CD4-positive, alpha-beta T cell (primary cell): ENCODE results near the gene ING3. TPM values are rescaled to one million over a fixed set of nuclear protein-coding genes. Genes with fewer than 3 reads are reported as not detected.

Source experiments
- ATAC-seq: fragments of 200-7000 bp; cut with Tn5 transposase; one replicate; pipeline ENCODE4 v1.10.0; 2022; ENCODE audit warnings: mild to moderate bottlenecking; ENCODE audit not compliant: poor library complexity
- CTCF ChIA-PET: fragments of 350-600 bp; sonication (Branson Sonifier 250); formaldehyde crosslinking; loops from one replicate; lab custom pipeline; 2021; ENCODE audit warnings: antibody characterized with exemption, inconsistent platforms; lab: Charles Lee
- POLR2A ChIA-PET: fragments of 350-600 bp; sonication (Branson Sonifier 250); formaldehyde crosslinking; loops from one replicate; lab custom pipeline; 2021; ENCODE audit warnings: antibody characterized with exemption, inconsistent platforms; lab: Charles Lee
- DNase-seq, 14 experiments: peaks; one replicate each; pipeline ENCODE4 v3.0.0-alpha.2; 2013 to 2020; ENCODE audit warnings: mixed read lengths in 2 of 14
- H3K27ac ChIP-seq, 2 donors: one replicate each; pipeline versions ENCODE4 v1.5.1 to v1.7.0; 2013; ENCODE audit warnings: low read length in 2 of 2, low read depth in 1 of 2, mild to moderate bottlenecking in 1 of 2
- H3K27me3 ChIP-seq, 2 experiments: 1 replicate in 1 of 2; 2 replicates in 1 of 2; pipeline versions ENCODE4 v1.6.1 to v1.7.0; 2013; ENCODE audit warnings: low read length in 2 of 2, control low read depth in 1 of 2, mild to moderate bottlenecking in 1 of 2, moderate library complexity in 1 of 2; ENCODE audit not compliant: insufficient read depth in 2 of 2, control insufficient read depth in 1 of 2
- H3K36me3 ChIP-seq: one replicate; pipeline ENCODE4 v1.6.1; 2013; ENCODE audit warnings: low read length, control low read depth; ENCODE audit not compliant: insufficient read depth
- H3K4me1 ChIP-seq: one replicate; pipeline ENCODE4 v1.6.1; 2013; ENCODE audit warnings: low read length, control low read depth; ENCODE audit not compliant: insufficient read depth
- H3K4me3 ChIP-seq: one replicate; pipeline ENCODE4 v1.5.1; 2013; ENCODE audit warnings: mild to moderate bottlenecking, low read length, moderate library complexity
- H3K9me3 ChIP-seq, 2 experiments: 1 replicate in 1 of 2; 2 replicates in 1 of 2; pipeline versions ENCODE4 v1.6.1 to v1.7.0; 2013; ENCODE audit warnings: low read length in 2 of 2, mild to moderate bottlenecking in 2 of 2, control low read depth in 1 of 2, moderate library complexity in 1 of 2; ENCODE audit not compliant: control insufficient read depth in 1 of 2, insufficient read depth in 1 of 2
- H3K27ac Mint-ChIP-seq: one replicate; pipeline ENCODE4 v1.8.0; 2020; ENCODE audit warnings: mixed read lengths
- H3K27me3 Mint-ChIP-seq: one replicate; pipeline ENCODE4 v1.8.0; 2021; ENCODE audit warnings: mixed read lengths
- H3K36me3 Mint-ChIP-seq: one replicate; pipeline ENCODE4 v1.8.0; 2021; ENCODE audit warnings: low read depth, mixed read lengths
- H3K4me1 Mint-ChIP-seq: one replicate; pipeline ENCODE4 v1.8.0; 2021; ENCODE audit warnings: low read depth, mixed read lengths
- H3K4me3 Mint-ChIP-seq: one replicate; pipeline ENCODE4 v1.8.0; 2020; ENCODE audit warnings: mild to moderate bottlenecking, mixed read lengths
- H3K9me3 Mint-ChIP-seq: one replicate; pipeline ENCODE4 v1.8.0; 2020; ENCODE audit warnings: mixed read lengths
- CTCF ChIP-seq: fragments of 200-600 bp; IDR thresholded peaks from one replicate; pipeline ENCODE4 v1.8.0; 2022; ENCODE audit warnings: antibody characterized with exemption, mild to moderate bottlenecking
- intact Hi-C, 2 experiments: fragments of 100-400 bp; cut with DNase I in 1 of 2; cut with micrococcal nuclease in 1 of 2; formaldehyde crosslinking; loops; one replicate each; pipeline versions ENCODE4 v1.15.1 to v1.9.0; 2023 to 2025; cut with DNase I, micrococcal nuclease
- total RNA-seq, 174 experiments: library from RNA in 2 of 174; stranded (reverse) in 2 of 174; gene quantifications; one replicate each; pipeline ENCODE4 v1.2.3 and lab custom pipeline; 2021 to 2026

ING3 gene
- total RNA-seq, 2 experiments from 2014 or later, result 37.9 to 39.3 TPM

- Mint-ChIP-seq H3K27me3 (peaks cover 28% of the 10 kb centered on the region), H3K4me3 (no peak overlapping the region), H3K4me1 (peaks cover 41% of the 10 kb centered on the region), H3K36me3 (no peaks in the 10 kb centered on the region), H3K9me3 (no peaks in the 10 kb centered on the region), H3K27ac (no peak overlapping the region)
- ChIA-PET CTCF (no interaction called here), POLR2A (no interaction called here)
- DNase-seq (no peak), ATAC-seq (no peak)
- Histone ChIP-seq H3K4me1 (peaks cover 13% of the 10 kb centered on the region), H3K4me3 (no peak overlapping the region), H3K36me3 (no peaks in the 10 kb centered on the region), H3K27me3 (peaks cover 5 to 23% of the 10 kb centered on the region in 2 experiments), H3K9me3 (no peaks in the 10 kb centered on the region), H3K27ac (no peak overlapping the region)
- intact Hi-C loops, result no loop called here
- no peak for TF ChIP-seq CTCF
These were observed 44.2 kb downstream of the ING3 start for GRCh38 chr7:120994512-120995410.

- Histone ChIP-seq H3K4me3 (no peak overlapping the region), H3K4me1 (peaks cover 13% of the 10 kb centered on the region), H3K9me3 (no peaks in the 10 kb centered on the region), H3K27ac (no peak overlapping the region), H3K36me3 (no peaks in the 10 kb centered on the region), H3K27me3 (peaks cover 2 to 16% of the 10 kb centered on the region in 2 experiments)
- H3K27me3 Mint-ChIP-seq, result peaks cover 19% of the 10 kb centered on the region
- ChIA-PET POLR2A (interaction anchor here (0.7 to 1.3 kb wide), 4 partner anchors 9 to 85 kb away, joined by 5 to 8 read pairs (median 6); partner anchors contain the start of gene ING3), CTCF (no interaction called here)
- intact Hi-C loops, result no loop called here
- TF ChIP-seq CTCF, result no peak
- peaks cover 44% of the 10 kb centered on the region for H3K4me1 Mint-ChIP-seq
- no peaks in the 10 kb centered on the region for H3K9me3 Mint-ChIP-seq
- no peak for ATAC-seq
- H3K4me3 Mint-ChIP-seq, result no peak overlapping the region
- no peak overlapping the region for H3K27ac Mint-ChIP-seq
- no peak for DNase-seq
- H3K36me3 Mint-ChIP-seq, result no peaks in the 10 kb centered on the region
These were observed 45.1 kb downstream of the ING3 start for GRCh38 chr7:120995654-120996053.

- peaks cover 13% of the 10 kb centered on the region for H3K4me1 ChIP-seq
- no peak overlapping the region for H3K4me3 ChIP-seq
- H3K4me3 Mint-ChIP-seq, result no peak overlapping the region
- ATAC-seq, result peak; percentile 89
- peaks cover 14% of the 10 kb centered on the region for H3K27me3 Mint-ChIP-seq
- no peaks in the 10 kb centered on the region for H3K36me3 ChIP-seq
- no peak overlapping the region for H3K27ac ChIP-seq
- H3K27ac Mint-ChIP-seq, result no peak overlapping the region
- ChIA-PET POLR2A (interaction anchor here (0.5 to 1.3 kb wide), 5 partner anchors 9 to 85 kb away, joined by 4 to 8 read pairs (median 6); partner anchors contain the start of gene ING3), CTCF (interaction anchor here (1.6 kb wide), 1 partner anchor 9 kb away, joined by 5 read pairs; no protein-coding TSS in a partner anchor)
- peaks cover 0 to 9% of the 10 kb centered on the region in 2 experiments for H3K27me3 ChIP-seq
- intact Hi-C loops, result no loop called here
- no peaks in the 10 kb centered on the region for H3K9me3 ChIP-seq
- no peaks in the 10 kb centered on the region for H3K36me3 Mint-ChIP-seq
- peaks cover 44% of the 10 kb centered on the region for H3K4me1 Mint-ChIP-seq
- H3K9me3 Mint-ChIP-seq, result no peaks in the 10 kb centered on the region
- no peak for TF ChIP-seq CTCF
- peak in 13 of 14 experiments; percentile 19 to 79 (median 52) for DNase-seq
These were observed 45.9 kb downstream of the ING3 start for GRCh38 chr7:120996333-120996987.
